OCI-LY1 (cell line): Measurements from ENCODE around the gene PUM1.

ENCODE experiments used
- EZH2 ChIP-seq: fragments of 200-600 bp; sonication (generic), shearing (Covaris generic); IDR thresholded peaks from 2 replicates; pipeline ENCODE4 v1.8.0; 2017; ENCODE audit warnings: borderline replicate concordance, mixed run types, mild to moderate bottlenecking, antibody characterized with exemption, low read length, moderate library complexity, mixed read lengths
- TF ChIP-seq, protein P1 (sequence below): fragments of 200-600 bp; sonication (generic), shearing (Covaris generic); IDR thresholded peaks from 2 replicates; pipeline ENCODE4 v1.5.1; 2017; ENCODE audit warnings: mild to moderate bottlenecking, antibody characterized with exemption, low read length, moderate library complexity, mixed read lengths

DNA sequence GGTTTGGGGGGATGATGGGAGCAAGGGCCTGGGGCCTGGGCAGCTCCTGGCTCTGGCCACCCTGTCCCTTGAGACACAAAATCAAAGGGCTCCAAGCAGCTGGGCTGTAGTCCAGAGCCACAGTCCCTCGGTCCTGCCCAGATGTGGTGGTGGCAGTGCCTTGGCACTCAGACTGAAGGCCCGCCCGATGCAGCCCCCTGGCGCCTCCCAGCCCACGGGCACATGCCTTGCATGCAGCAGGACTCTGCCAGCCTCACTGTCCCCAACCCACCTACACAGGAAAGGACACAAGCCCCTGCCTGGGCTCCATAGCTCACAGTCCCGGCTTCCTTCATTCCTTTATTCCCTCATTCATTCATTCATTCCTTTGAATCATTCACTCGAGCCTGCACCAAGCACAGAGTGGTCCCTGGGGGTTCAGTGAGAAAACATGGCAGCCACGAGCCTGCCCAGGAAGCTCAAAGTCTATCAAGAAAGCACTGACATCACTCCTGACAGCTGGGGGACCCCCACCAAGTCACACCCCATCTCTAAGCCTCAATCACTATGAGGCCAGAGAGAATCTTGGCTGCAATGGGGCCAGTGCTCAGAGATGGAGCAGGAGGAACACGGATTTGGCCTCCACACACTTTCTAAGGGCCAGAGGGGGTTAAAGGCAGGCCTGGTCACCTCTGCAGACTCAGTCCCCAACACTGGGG lies 162.8 kb downstream of the PUM1 start:
- TF ChIP-seq, protein P1, sequence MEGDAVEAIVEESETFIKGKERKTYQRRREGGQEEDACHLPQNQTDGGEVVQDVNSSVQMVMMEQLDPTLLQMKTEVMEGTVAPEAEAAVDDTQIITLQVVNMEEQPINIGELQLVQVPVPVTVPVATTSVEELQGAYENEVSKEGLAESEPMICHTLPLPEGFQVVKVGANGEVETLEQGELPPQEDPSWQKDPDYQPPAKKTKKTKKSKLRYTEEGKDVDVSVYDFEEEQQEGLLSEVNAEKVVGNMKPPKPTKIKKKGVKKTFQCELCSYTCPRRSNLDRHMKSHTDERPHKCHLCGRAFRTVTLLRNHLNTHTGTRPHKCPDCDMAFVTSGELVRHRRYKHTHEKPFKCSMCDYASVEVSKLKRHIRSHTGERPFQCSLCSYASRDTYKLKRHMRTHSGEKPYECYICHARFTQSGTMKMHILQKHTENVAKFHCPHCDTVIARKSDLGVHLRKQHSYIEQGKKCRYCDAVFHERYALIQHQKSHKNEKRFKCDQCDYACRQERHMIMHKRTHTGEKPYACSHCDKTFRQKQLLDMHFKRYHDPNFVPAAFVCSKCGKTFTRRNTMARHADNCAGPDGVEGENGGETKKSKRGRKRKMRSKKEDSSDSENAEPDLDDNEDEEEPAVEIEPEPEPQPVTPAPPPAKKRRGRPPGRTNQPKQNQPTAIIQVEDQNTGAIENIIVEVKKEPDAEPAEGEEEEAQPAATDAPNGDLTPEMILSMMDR: no peak
- no peak for TF ChIP-seq EZH2
